ENCODE results near the gene SELENOO.

GRCh38 chr22:50255099-50255498, 54.3 kb downstream of the SELENOO start:
- TF ChIP-seq POLR2A (IDR thresholded peaks at IDR 0.05) = no peak
- TF ChIP-seq, protein P1, sequence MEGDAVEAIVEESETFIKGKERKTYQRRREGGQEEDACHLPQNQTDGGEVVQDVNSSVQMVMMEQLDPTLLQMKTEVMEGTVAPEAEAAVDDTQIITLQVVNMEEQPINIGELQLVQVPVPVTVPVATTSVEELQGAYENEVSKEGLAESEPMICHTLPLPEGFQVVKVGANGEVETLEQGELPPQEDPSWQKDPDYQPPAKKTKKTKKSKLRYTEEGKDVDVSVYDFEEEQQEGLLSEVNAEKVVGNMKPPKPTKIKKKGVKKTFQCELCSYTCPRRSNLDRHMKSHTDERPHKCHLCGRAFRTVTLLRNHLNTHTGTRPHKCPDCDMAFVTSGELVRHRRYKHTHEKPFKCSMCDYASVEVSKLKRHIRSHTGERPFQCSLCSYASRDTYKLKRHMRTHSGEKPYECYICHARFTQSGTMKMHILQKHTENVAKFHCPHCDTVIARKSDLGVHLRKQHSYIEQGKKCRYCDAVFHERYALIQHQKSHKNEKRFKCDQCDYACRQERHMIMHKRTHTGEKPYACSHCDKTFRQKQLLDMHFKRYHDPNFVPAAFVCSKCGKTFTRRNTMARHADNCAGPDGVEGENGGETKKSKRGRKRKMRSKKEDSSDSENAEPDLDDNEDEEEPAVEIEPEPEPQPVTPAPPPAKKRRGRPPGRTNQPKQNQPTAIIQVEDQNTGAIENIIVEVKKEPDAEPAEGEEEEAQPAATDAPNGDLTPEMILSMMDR (IDR thresholded peaks at IDR 0.05) = no peak

All from right lobe of liver (tissue), 4 donors.